Measurements from ENCODE around the gene CALCOCO1.

The CALCOCO1 gene

DNA sequence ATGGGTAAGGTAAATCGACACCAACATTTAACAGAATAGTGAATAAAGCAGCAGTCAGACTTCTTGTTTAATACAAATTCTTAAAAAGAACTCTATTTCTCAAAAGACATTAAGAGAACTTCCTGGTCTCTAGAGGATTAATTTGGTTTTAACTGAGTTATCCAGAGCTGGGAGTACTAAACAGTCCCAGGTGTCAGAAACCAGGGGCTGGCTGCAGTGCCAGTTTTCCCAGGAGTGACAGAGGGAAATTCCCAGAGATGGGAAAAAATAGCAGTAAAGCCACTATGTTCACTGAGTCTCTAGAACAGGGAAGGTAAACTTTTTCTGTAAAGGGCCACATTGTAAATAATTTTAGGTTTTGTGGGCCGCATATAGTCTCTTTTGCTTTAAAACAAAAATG, 60.2 kb downstream of the CALCOCO1 start:
- TF ChIP-seq, protein P1, sequence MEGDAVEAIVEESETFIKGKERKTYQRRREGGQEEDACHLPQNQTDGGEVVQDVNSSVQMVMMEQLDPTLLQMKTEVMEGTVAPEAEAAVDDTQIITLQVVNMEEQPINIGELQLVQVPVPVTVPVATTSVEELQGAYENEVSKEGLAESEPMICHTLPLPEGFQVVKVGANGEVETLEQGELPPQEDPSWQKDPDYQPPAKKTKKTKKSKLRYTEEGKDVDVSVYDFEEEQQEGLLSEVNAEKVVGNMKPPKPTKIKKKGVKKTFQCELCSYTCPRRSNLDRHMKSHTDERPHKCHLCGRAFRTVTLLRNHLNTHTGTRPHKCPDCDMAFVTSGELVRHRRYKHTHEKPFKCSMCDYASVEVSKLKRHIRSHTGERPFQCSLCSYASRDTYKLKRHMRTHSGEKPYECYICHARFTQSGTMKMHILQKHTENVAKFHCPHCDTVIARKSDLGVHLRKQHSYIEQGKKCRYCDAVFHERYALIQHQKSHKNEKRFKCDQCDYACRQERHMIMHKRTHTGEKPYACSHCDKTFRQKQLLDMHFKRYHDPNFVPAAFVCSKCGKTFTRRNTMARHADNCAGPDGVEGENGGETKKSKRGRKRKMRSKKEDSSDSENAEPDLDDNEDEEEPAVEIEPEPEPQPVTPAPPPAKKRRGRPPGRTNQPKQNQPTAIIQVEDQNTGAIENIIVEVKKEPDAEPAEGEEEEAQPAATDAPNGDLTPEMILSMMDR (IDR thresholded peaks at IDR 0.05; ENCODE audit: borderline replicate concordance, insufficient read depth, low read depth, low read length), result no peak
- no peak overlapping the region for H3K4me3 ChIP-seq (ENCODE audit: low read depth, low read length)

DNA sequence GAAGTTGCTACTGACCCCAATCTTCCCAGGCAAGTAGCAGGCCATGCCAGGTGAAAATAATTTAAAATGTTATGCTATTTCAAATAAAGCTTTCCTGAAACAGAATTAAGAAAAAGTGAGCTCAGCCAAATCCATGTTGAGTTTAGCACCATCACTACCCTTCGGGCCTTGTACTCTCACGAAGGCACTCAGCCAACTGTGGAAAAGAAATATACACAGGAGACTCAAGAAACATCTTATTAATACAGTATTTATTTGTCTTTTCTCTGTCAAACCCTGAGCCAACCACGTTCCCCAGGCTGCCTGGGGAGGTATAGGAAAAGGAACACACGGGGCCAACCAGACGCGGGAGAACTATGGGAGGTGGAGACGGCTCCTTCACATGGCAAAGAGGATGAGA, 62.3 kb downstream of the CALCOCO1 start:
- H3K4me3 ChIP-seq (ENCODE audit: low read depth, low read length), result no peak overlapping the region
- TF ChIP-seq, protein P1 (IDR thresholded peaks at IDR 0.05; ENCODE audit: borderline replicate concordance, insufficient read depth, low read depth, low read length), result no peak

DNA sequence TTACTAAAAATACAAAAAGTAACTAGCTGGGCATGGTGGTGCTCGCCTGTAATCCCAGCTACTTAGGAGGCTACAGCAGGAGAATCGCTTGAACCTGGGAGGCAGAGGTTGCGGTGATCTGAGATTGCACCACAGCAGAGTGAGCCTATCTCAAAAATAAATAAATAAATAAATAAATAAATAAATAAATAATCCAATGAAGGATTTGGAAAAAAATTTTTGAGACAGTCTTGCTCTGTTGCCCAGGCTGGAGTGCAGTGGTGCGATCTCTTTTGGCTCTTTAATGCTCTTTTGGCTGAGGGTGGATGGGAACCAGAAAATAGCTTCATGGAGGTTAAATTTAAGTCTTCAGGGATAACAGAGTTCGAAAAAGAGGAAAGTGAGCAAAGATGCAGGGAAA, 63.1 kb downstream of the CALCOCO1 start:
- H3K4me3 ChIP-seq (ENCODE audit: low read depth, low read length), result no peak overlapping the region
- TF ChIP-seq, protein P1 (IDR thresholded peaks at IDR 0.05; ENCODE audit: borderline replicate concordance, insufficient read depth, low read depth, low read length), result no peak

DNA sequence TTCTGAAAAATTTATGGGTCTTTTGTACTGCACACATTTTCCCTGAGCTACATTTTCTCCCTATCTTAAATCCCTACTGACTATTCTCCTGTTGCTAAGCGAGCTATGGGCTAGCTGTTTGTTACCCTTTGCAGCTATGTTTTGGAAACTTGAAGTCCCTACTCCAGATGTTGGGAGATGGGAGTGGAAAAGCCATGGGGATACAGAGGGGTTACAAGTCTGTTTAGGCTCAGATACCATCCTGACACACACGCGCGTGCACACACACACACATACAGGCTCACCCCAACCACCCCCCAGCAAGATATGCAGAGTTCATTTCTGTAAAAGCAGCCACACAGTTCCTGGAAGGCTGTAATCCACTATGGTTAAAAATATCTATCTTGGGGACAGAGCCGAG, 67.2 kb downstream of the CALCOCO1 start:
- no peak overlapping the region for H3K4me3 ChIP-seq (ENCODE audit: low read depth, low read length)
- TF ChIP-seq, protein P1 (IDR thresholded peaks at IDR 0.05; ENCODE audit: borderline replicate concordance, insufficient read depth, low read depth, low read length), result no peak

DNA sequence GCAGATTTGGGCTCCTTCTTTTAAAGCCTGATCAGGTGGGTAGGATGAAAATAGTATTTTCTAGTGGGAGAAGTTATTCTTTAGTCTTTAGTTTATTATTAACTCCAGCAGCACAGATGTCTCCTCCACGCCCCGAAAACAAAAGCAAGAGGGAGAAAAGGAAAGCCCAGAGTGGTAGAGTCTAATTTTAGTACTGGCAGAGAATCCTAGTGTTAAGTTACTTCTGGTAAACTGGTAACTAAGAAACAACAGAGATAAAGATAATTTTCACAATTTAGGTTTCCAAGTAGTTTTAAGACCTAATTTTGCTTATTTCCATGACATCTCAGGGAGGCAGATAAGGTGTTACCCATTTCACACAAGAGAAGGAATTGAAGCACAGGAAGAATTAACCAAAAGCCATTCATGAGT, 67.7 kb downstream of the CALCOCO1 start:
- H3K4me3 ChIP-seq (ENCODE audit: low read depth, low read length), result no peak overlapping the region
- TF ChIP-seq, protein P1 (IDR thresholded peaks at IDR 0.05; ENCODE audit: borderline replicate concordance, insufficient read depth, low read depth, low read length), result no peak

DNA sequence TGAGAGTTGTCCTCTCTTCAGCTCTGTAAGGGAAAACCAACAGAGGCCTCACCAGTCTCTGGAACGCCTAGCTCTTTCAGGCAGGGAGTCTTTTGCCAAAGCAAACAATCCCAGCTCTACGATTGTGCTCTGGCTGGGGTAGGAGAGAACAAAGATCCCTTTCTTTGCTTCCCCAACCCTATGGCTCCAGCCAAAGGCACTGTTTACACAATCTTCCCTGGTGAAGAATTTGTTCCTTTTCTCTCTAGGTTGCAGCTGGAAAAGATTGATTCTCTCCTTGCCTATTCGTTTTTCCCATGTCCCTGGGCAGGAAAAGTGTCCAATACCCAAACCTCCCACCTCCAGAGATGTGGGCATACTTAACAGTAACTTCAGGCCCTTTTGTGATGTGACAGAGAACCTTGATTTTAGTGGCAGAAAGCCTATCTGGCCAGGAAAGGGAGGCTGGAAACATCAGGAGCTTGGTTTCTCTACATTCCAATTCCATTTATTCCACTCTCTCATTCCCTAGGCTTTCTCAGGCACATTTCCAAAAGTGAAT, 68.2 kb downstream of the CALCOCO1 start:
- H3K4me3 ChIP-seq (ENCODE audit: low read depth, low read length), result no peak overlapping the region
- TF ChIP-seq, protein P1 (IDR thresholded peaks at IDR 0.05; ENCODE audit: borderline replicate concordance, insufficient read depth, low read depth, low read length), result no peak

All from GM12875 (cell line).